Nephron (organoid): ENCODE measurements around the gene CD151.

ENCODE experiments used
- H3K27ac Mint-ChIP-seq, 3 experiments: 2 replicates each; pipeline ENCODE4 v1.8.0; 2020; ENCODE audit warnings: mixed read lengths in 3 of 3, mild to moderate bottlenecking in 2 of 3, moderate library complexity in 1 of 3
- H3K27me3 Mint-ChIP-seq: 2 replicates; pipeline ENCODE4 v1.8.0; 2021; ENCODE audit warnings: low read depth, mild to moderate bottlenecking, moderate library complexity, mixed read lengths
- H3K36me3 Mint-ChIP-seq: 2 replicates; pipeline ENCODE4 v1.8.0; 2020; ENCODE audit warnings: low read depth, mixed read lengths
- H3K4me1 Mint-ChIP-seq: 2 replicates; pipeline ENCODE4 v1.8.0; 2020; ENCODE audit warnings: mixed read lengths
- H3K4me3 Mint-ChIP-seq, 3 experiments: 2 replicates each; pipeline ENCODE4 v1.8.0; 2020; ENCODE audit warnings: mild to moderate bottlenecking in 3 of 3, mixed read lengths in 3 of 3, moderate library complexity in 2 of 3
- H3K9me3 Mint-ChIP-seq: 2 replicates; pipeline ENCODE4 v1.8.0; 2020; ENCODE audit warnings: mixed read lengths
- TF ChIP-seq, protein P1 (sequence below), 3 experiments: fragments of 200-600 bp; sonication (generic); IDR thresholded peaks; one replicate each; pipeline ENCODE4 v1.5.0; 2021; ENCODE audit warnings: antibody characterized with exemption in 3 of 3; ENCODE audit not compliant: unreplicated experiment in 3 of 3

Gene CD151

DNA sequence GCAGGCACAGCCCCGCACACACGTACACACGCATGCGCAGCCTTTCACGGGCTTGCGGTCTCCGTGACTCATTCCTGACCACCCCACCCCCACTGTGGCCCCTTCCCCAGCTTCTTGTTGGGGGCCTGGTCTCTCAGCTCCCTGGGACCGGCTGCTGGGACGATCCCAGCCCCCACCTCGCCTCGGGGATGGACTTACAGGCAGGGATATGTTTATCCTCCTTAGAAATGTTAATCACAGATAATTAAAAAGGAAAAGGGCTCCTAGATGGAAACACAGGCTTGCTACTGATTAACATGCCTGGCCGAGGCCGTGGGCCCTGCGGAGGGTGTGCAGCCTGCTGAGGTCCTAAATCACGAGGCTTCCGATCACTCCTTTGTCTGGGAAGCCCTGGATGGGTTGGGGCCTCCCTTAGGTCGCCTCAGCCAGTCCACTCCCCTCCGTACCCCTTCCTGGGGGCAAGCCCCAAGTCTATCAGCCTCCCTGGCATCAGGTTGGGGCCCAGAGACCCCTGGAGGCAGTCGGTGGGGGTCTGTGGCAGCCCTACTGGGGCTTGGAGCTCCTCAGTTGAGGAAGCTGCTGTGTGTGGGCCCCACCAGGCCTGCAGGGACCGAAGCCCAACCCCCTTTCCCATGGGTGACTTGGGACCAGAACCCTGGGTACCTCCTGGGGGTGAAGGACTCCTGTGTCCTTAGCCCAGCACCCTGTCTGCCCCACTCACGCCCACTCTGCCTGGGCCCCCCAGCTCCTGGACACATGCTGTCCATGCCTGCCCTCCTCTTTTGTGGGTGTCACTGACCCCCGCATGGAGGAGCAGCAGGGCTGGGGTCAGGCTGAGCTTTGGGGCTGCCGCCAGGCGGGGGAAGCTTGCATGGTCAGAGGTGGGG lies 30.5 kb downstream of the CD151 start:
- TF ChIP-seq, protein P1, sequence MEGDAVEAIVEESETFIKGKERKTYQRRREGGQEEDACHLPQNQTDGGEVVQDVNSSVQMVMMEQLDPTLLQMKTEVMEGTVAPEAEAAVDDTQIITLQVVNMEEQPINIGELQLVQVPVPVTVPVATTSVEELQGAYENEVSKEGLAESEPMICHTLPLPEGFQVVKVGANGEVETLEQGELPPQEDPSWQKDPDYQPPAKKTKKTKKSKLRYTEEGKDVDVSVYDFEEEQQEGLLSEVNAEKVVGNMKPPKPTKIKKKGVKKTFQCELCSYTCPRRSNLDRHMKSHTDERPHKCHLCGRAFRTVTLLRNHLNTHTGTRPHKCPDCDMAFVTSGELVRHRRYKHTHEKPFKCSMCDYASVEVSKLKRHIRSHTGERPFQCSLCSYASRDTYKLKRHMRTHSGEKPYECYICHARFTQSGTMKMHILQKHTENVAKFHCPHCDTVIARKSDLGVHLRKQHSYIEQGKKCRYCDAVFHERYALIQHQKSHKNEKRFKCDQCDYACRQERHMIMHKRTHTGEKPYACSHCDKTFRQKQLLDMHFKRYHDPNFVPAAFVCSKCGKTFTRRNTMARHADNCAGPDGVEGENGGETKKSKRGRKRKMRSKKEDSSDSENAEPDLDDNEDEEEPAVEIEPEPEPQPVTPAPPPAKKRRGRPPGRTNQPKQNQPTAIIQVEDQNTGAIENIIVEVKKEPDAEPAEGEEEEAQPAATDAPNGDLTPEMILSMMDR (IDR thresholded peaks at IDR 0.05; ENCODE audit: unreplicated experiment in 3 of 3), result no peak
- Mint-ChIP-seq H3K4me3 (peak overlapping the region; percentile 32 to 61 (median 55)), H3K27me3 (no peaks in the 10 kb centered on the region), H3K9me3 (no peaks in the 10 kb centered on the region), H3K27ac (peak overlapping the region; percentile 88 to 92 (median 90)), H3K4me1 (peaks cover 19% of the 10 kb centered on the region), H3K36me3 (no peaks in the 10 kb centered on the region)

DNA sequence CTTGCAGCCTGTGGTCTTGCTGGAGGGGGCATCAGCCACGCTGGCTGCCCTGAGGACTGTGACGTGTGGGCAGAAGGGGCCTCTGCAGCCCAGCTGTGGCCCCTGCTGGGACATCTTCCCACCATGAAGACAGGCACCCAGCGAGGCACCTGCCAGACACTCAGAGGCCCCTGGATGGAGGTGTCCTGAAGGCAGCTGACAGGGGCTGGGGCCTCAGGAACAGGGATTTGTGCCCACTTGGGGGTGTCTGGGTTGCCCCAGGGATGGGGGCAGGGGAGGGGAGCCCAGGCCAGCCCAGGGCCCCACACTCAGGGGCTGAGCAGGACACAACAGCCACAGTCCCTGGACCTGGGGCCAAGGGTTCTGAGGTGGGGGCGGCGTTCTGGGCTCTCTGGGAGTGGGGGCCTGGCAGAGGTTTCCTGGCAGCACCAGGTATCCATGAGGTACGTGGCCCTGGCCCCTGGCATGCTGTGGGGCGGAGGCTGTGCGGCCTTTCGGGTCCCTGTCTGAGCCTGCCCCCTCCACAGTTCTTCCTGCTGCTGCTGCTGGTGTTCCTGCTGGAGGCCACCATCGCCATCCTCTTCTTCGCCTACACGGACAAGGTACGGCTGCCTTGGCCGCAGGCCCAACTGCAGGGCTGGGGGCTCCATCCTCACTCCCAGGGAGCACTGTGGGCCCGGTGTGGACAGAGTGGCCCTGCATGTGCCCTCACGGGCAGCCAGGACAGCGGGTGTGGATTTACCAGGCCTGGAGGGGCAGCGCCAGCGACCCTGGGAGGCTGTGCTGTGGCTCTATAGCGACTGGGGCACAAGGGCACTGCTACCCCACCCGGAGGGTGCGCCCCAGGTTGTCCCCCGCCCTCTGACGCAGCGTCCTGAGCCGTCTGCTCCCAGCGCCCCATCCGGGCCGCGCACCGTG lies 31.4 kb downstream of the CD151 start:
- Mint-ChIP-seq H3K27ac (peak overlapping the region; percentile 41 to 92 (median 90)), H3K4me3 (no peak overlapping the region), H3K9me3 (no peaks in the 10 kb centered on the region), H3K4me1 (peaks cover 19% of the 10 kb centered on the region), H3K36me3 (no peaks in the 10 kb centered on the region), H3K27me3 (no peaks in the 10 kb centered on the region)
- TF ChIP-seq, protein P1 (IDR thresholded peaks at IDR 0.05; ENCODE audit: unreplicated experiment in 3 of 3), result no peak

DNA sequence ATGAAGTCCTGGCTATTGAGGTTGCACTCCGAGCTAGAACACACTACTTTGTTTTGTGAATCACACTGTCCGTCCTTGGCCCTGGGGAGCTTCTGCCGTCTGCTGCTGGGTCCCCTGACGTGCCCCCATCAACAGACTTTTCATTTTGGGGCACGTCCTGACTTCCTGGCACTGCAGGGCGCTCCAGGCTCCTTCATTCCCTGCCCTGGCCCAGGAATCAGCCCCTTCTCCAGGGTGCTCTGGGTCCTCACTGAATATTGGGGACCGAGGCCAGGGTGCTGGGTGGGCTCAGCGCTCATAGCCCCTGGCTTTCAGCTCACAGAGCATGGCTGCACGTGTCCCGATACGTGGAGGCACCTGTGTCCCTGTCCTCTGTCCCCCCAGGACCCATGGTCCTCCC lies 32.1 kb downstream of the CD151 start:
- Mint-ChIP-seq H3K9me3 (no peaks in the 10 kb centered on the region), H3K27me3 (no peaks in the 10 kb centered on the region), H3K27ac (peak overlapping the region; percentile 40 to 69 (median 68)), H3K4me1 (peaks cover 13% of the 10 kb centered on the region), H3K36me3 (no peaks in the 10 kb centered on the region), H3K4me3 (no peak overlapping the region)
- TF ChIP-seq, protein P1 (IDR thresholded peaks at IDR 0.05; ENCODE audit: unreplicated experiment in 3 of 3), result no peak

DNA sequence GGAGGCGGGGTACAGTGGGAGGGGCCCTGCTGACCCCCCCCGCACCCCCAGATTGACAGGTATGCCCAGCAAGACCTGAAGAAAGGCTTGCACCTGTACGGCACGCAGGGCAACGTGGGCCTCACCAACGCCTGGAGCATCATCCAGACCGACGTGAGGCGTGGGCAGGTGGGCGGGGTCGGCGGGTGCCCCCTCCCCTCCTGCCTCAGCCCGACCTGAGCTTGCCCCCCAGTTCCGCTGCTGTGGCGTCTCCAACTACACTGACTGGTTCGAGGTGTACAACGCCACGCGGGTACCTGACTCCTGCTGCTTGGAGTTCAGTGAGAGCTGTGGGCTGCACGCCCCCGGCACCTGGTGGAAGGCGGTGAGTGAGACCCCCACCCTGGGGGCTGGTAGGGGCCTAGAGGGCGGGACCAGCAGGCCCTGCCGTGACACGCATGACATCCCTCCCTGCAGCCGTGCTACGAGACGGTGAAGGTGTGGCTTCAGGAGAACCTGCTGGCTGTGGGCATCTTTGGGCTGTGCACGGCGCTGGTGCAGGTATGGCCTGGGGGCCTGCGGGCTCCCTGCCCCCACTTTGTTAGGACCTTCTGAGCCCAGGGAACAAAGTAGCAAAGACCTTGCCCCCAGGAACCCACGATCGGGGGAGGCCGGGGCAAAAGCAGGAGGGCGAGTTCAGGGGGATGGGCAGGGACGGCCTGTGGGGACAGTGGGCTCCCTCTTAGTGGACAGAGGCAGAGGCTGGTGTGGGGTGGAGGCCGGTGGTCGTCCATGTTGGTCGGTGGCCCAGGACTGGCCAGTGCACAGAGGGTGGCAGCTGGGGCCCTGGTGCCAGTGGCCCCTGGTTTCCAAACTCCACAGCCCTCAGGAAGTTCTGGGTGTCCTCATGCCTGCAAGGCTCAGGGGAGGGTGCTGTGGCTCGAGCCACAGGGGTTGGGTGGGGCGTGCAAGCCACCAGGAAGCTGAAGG lies 33.0 kb downstream of the CD151 start:
- no peaks in the 10 kb centered on the region for H3K9me3 Mint-ChIP-seq
- no peaks in the 10 kb centered on the region for H3K36me3 Mint-ChIP-seq
- TF ChIP-seq, protein P1 (IDR thresholded peaks at IDR 0.05; ENCODE audit: unreplicated experiment in 3 of 3), result no peak

DNA sequence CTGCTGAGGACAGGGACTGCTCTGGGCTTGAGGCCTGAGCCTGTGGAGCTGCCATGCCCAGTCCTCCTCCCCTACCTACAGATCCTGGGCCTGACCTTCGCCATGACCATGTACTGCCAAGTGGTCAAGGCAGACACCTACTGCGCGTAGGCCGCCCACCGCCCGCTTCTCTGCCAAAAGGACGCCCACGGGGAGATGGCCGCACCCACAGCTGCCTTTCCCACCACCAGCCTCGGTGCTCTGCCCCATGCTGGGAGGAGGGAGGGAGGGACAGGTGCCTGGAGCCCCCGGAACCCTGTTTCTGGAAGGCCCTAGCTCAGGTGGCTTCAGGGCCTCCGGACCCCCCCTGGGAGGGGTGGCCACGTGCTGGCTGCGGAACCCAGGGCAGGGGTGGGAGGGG lies 33.7 kb downstream of the CD151 start:
- Mint-ChIP-seq H3K4me1 (peaks cover 11% of the 10 kb centered on the region), H3K36me3 (no peaks in the 10 kb centered on the region), H3K9me3 (no peaks in the 10 kb centered on the region), H3K4me3 (no peak overlapping the region), H3K27me3 (no peaks in the 10 kb centered on the region), H3K27ac (no peak overlapping the region)
- TF ChIP-seq, protein P1 (IDR thresholded peaks at IDR 0.05; ENCODE audit: unreplicated experiment in 3 of 3), result no peak

More for the DNA sequence above, 33.0 kb downstream of the CD151 start:
- Mint-ChIP-seq H3K27me3 (no peaks in the 10 kb centered on the region), H3K4me1 (peaks cover 12% of the 10 kb centered on the region), H3K27ac (no peak overlapping the region), H3K4me3 (no peak overlapping the region)
